Suprapubic skin (tissue), 3 donors: Measurements from ENCODE around the gene SLC39A7.

Experiments used
- CTCF ChIP-seq, 2 donors: fragments of 200-600 bp in 1 of 2; fragments of 450-650 bp in 1 of 2; sonication (generic) in 1 of 2; IDR thresholded peaks; one replicate each; pipeline ENCODE4 v1.5.1; 2016 to 2019; ENCODE audit warnings: antibody characterized with exemption in 2 of 2, mild to moderate bottlenecking in 1 of 2, moderate library complexity in 1 of 2
- EP300 ChIP-seq: sonication (generic); formaldehyde crosslinking; IDR thresholded peaks from one replicate; pipeline ENCODE4 v1.6.1; 2017; ENCODE audit warnings: antibody characterized with exemption
- POLR2A ChIP-seq, 2 donors: fragments of 450-650 bp; IDR thresholded peaks; one replicate each; pipeline ENCODE4 v1.6.1; 2017; ENCODE audit warnings: antibody characterized with exemption in 2 of 2, mild to moderate bottlenecking in 2 of 2, moderate library complexity in 2 of 2

- no peak for TF ChIP-seq EP300
- TF ChIP-seq CTCF (IDR thresholded peaks at IDR 0.05), result no peak
- no peak for TF ChIP-seq POLR2A (IDR thresholded peaks at IDR 0.05)
Measured at GRCh38 chr6:33171016-33171879, 29.4 kb upstream of the SLC39A7 start.
